WTC11 (cell line): Measurements from ENCODE around the gene SUB1. TPM values are rescaled to one million over a fixed set of nuclear protein-coding genes. Genes with fewer than 3 reads are reported as not detected.

Experiments
- ATAC-seq: fragments of 200-7000 bp; cut with Tn5 transposase; 2 replicates; pipeline ENCODE4 v1.10.0; 2021; ENCODE audit warnings: mild to moderate bottlenecking, moderate library complexity
- CTCF ChIA-PET: fragments of 300-600 bp; sonication (Branson Sonifier 250); formaldehyde crosslinking; loops from one replicate; lab custom pipeline; 2021; ENCODE audit warnings: antibody characterized with exemption; lab: Charles Lee
- POLR2A ChIA-PET: fragments of 350-600 bp; sonication (Branson Sonifier 250); formaldehyde crosslinking; loops from one replicate; lab custom pipeline; 2021; ENCODE audit warnings: antibody characterized with exemption; lab: Charles Lee
- DNase-seq: peaks from one replicate; pipeline ENCODE4 v3.0.0; 2021; ENCODE audit warnings: low spot score
- H3K27ac Mint-ChIP-seq: 2 replicates; pipeline ENCODE4 v1.8.0; 2021; ENCODE audit warnings: mixed read lengths
- H3K27me3 Mint-ChIP-seq: 2 replicates; pipeline ENCODE4 v1.8.0; 2021; ENCODE audit warnings: low read depth, mild to moderate bottlenecking, moderate library complexity, mixed read lengths
- H3K36me3 Mint-ChIP-seq: 2 replicates; pipeline ENCODE4 v1.8.0; 2021; ENCODE audit warnings: mixed read lengths
- H3K4me1 Mint-ChIP-seq: 2 replicates; pipeline ENCODE4 v1.8.0; 2022; ENCODE audit warnings: mixed read lengths
- H3K4me3 Mint-ChIP-seq: 2 replicates; pipeline ENCODE4 v1.8.0; 2021; ENCODE audit warnings: mild to moderate bottlenecking, moderate library complexity, mixed read lengths
- H3K9me3 Mint-ChIP-seq: 2 replicates; pipeline ENCODE4 v1.8.0; 2021; ENCODE audit warnings: mixed read lengths
- ATF1 ChIP-seq: sonication (generic); formaldehyde crosslinking; IDR thresholded peaks from 2 replicates; pipeline ENCODE4 v1.8.1; 2023; ENCODE audit warnings: mild to moderate bottlenecking, moderate library complexity, missing genetic modification reagents
- CREB1 ChIP-seq: sonication (generic); formaldehyde crosslinking; IDR thresholded peaks from 2 replicates; pipeline ENCODE4 v1.8.0; 2023; ENCODE audit warnings: mild to moderate bottlenecking, missing genetic modification reagents
- CREM ChIP-seq: sonication (generic); formaldehyde crosslinking; IDR thresholded peaks from 2 replicates; pipeline ENCODE4 v1.8.1; 2022; ENCODE audit warnings: mild to moderate bottlenecking, missing genetic modification reagents, moderate library complexity
- ESRRA ChIP-seq: sonication (generic); formaldehyde crosslinking; IDR thresholded peaks from 2 replicates; pipeline ENCODE4 v1.8.1; 2022; ENCODE audit warnings: mild to moderate bottlenecking, missing genetic modification reagents, borderline replicate concordance
- ETV6 ChIP-seq: sonication (generic); formaldehyde crosslinking; IDR thresholded peaks from 2 replicates; pipeline ENCODE4 v1.8.1; 2022; ENCODE audit warnings: mild to moderate bottlenecking, missing genetic modification reagents
- FOXJ3 ChIP-seq: sonication (generic); formaldehyde crosslinking; IDR thresholded peaks from 2 replicates; pipeline ENCODE4 v1.9.0; 2021; ENCODE audit warnings: missing genetic modification reagents, mild to moderate bottlenecking, borderline replicate concordance
- GTF2I ChIP-seq: fragments of 250-450 bp; sonication (Bioruptor Pico); conservative IDR thresholded peaks from 2 replicates; pipeline ENCODE4 v1.4.0; 2021; ENCODE audit warnings: mild to moderate bottlenecking
- NFYB ChIP-seq: sonication (generic); formaldehyde crosslinking; conservative IDR thresholded peaks from 2 replicates; pipeline ENCODE4 v1.8.0; 2022; ENCODE audit warnings: low read depth, missing genetic modification reagents
- SOX15 ChIP-seq: fragments of 250-450 bp; sonication (Bioruptor Pico); IDR thresholded peaks from 2 replicates; pipeline ENCODE4 v1.9.0; 2021; ENCODE audit warnings: mild to moderate bottlenecking
- ZNF232 ChIP-seq: sonication (generic); formaldehyde crosslinking; IDR thresholded peaks from 2 replicates; pipeline ENCODE4 v1.8.0; 2022; ENCODE audit warnings: mild to moderate bottlenecking, missing genetic modification reagents
- ZNF263 ChIP-seq: sonication (generic); formaldehyde crosslinking; IDR thresholded peaks from 2 replicates; pipeline ENCODE4 v1.8.1; 2022; ENCODE audit warnings: low read depth, mild to moderate bottlenecking, moderate library complexity, missing genetic modification reagents
- ZNF416 ChIP-seq: fragments of 250-450 bp; sonication (Bioruptor Pico); IDR thresholded peaks from 2 replicates; pipeline ENCODE4 v1.9.0; 2021; ENCODE audit warnings: mild to moderate bottlenecking, inconsistent platforms
- ZNF423 ChIP-seq: fragments of 250-450 bp; sonication (Bioruptor Pico); IDR thresholded peaks from 2 replicates; pipeline ENCODE4 v2.1.2; 2022; ENCODE audit warnings: mild to moderate bottlenecking, moderate library complexity
- total RNA-seq: library from RNA; stranded (reverse); gene quantifications from 3 replicates; pipeline ENCODE4 v1.2.3, GENCODE V29; 2021
- TF ChIP-seq, protein P1 (sequence below): fragments of 250-450 bp; sonication (Bioruptor Pico); IDR thresholded peaks from 2 replicates; pipeline ENCODE4 v1.9.0; 2021; ENCODE audit warnings: mild to moderate bottlenecking
- TF ChIP-seq, protein P2 (sequence below): fragments of 250-450 bp; sonication (Bioruptor Pico); IDR thresholded peaks from 2 replicates; pipeline ENCODE4 v1.8.0; 2021; ENCODE audit warnings: mild to moderate bottlenecking
- TF ChIP-seq, protein P3 (sequence below): sonication (generic); formaldehyde crosslinking; IDR thresholded peaks from 2 replicates; pipeline ENCODE4 v1.8.0; 2022; ENCODE audit warnings: missing genetic modification reagents
- TF ChIP-seq, protein P4 (sequence below): sonication (generic); formaldehyde crosslinking; IDR thresholded peaks from 2 replicates; pipeline ENCODE4 v1.8.1; 2022; ENCODE audit warnings: missing genetic modification reagents, borderline replicate concordance
- TF ChIP-seq, protein P5 (sequence below): fragments of 200-600 bp; IDR thresholded peaks from 2 replicates; pipeline ENCODE4 v1.8.0; 2022; ENCODE audit warnings: antibody characterized with exemption
- TF ChIP-seq, protein P6 (sequence below): sonication (generic); formaldehyde crosslinking; IDR thresholded peaks from 2 replicates; pipeline ENCODE4 v1.8.0; 2023; ENCODE audit warnings: mild to moderate bottlenecking, missing genetic modification reagents

SUB1 gene
- total RNA-seq, 1 experiment from 2014 or later, result 258 TPM

DNA sequence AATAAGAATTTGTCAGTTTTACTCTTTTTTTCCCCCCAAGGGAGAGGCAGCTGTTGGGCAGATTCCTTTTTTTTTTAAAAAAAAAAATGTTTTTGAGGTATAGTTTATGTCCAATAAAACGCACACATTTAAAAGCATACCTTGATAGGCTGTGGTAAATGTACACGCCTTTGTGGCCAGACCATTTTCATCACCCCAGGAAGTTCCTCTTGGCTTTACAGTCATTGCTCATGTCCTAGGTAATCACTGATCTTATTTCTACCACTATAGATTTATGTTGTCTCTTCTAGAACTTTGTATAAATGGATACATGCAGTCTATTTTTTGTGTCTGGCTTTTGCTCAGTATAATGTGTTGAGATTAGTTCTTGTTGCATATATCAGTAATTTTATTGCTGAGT, 9.8 kb downstream of the SUB1 start (continued):
- TF ChIP-seq, protein P1, sequence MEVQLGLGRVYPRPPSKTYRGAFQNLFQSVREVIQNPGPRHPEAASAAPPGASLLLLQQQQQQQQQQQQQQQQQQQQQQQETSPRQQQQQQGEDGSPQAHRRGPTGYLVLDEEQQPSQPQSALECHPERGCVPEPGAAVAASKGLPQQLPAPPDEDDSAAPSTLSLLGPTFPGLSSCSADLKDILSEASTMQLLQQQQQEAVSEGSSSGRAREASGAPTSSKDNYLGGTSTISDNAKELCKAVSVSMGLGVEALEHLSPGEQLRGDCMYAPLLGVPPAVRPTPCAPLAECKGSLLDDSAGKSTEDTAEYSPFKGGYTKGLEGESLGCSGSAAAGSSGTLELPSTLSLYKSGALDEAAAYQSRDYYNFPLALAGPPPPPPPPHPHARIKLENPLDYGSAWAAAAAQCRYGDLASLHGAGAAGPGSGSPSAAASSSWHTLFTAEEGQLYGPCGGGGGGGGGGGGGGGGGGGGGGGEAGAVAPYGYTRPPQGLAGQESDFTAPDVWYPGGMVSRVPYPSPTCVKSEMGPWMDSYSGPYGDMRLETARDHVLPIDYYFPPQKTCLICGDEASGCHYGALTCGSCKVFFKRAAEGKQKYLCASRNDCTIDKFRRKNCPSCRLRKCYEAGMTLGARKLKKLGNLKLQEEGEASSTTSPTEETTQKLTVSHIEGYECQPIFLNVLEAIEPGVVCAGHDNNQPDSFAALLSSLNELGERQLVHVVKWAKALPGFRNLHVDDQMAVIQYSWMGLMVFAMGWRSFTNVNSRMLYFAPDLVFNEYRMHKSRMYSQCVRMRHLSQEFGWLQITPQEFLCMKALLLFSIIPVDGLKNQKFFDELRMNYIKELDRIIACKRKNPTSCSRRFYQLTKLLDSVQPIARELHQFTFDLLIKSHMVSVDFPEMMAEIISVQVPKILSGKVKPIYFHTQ (CRISPR knock-in tag), result no peak
- TF ChIP-seq NFYB, result no peak
- TF ChIP-seq, protein P2, sequence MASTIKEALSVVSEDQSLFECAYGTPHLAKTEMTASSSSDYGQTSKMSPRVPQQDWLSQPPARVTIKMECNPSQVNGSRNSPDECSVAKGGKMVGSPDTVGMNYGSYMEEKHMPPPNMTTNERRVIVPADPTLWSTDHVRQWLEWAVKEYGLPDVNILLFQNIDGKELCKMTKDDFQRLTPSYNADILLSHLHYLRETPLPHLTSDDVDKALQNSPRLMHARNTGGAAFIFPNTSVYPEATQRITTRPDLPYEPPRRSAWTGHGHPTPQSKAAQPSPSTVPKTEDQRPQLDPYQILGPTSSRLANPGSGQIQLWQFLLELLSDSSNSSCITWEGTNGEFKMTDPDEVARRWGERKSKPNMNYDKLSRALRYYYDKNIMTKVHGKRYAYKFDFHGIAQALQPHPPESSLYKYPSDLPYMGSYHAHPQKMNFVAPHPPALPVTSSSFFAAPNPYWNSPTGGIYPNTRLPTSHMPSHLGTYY (CRISPR knock-in tag), result no peak
- TF ChIP-seq, protein P3, sequence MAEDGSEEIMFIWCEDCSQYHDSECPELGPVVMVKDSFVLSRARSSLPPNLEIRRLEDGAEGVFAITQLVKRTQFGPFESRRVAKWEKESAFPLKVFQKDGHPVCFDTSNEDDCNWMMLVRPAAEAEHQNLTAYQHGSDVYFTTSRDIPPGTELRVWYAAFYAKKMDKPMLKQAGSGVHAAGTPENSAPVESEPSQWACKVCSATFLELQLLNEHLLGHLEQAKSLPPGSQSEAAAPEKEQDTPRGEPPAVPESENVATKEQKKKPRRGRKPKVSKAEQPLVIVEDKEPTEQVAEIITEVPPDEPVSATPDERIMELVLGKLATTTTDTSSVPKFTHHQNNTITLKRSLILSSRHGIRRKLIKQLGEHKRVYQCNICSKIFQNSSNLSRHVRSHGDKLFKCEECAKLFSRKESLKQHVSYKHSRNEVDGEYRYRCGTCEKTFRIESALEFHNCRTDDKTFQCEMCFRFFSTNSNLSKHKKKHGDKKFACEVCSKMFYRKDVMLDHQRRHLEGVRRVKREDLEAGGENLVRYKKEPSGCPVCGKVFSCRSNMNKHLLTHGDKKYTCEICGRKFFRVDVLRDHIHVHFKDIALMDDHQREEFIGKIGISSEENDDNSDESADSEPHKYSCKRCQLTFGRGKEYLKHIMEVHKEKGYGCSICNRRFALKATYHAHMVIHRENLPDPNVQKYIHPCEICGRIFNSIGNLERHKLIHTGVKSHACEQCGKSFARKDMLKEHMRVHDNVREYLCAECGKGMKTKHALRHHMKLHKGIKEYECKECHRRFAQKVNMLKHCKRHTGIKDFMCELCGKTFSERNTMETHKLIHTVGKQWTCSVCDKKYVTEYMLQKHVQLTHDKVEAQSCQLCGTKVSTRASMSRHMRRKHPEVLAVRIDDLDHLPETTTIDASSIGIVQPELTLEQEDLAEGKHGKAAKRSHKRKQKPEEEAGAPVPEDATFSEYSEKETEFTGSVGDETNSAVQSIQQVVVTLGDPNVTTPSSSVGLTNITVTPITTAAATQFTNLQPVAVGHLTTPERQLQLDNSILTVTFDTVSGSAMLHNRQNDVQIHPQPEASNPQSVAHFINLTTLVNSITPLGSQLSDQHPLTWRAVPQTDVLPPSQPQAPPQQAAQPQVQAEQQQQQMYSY, result no peak
- TF ChIP-seq ZNF232 (CRISPR knock-in tag), result no peak
- TF ChIP-seq, protein P4, sequence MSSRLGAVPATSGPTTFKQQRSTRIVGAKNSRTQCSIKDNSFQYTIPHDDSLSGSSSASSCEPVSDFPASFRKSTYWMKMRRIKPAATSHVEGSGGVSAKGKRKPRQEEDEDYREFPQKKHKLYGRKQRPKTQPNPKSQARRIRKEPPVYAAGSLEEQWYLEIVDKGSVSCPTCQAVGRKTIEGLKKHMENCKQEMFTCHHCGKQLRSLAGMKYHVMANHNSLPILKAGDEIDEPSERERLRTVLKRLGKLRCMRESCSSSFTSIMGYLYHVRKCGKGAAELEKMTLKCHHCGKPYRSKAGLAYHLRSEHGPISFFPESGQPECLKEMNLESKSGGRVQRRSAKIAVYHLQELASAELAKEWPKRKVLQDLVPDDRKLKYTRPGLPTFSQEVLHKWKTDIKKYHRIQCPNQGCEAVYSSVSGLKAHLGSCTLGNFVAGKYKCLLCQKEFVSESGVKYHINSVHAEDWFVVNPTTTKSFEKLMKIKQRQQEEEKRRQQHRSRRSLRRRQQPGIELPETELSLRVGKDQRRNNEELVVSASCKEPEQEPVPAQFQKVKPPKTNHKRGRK (CRISPR knock-in tag), result no peak
- TF ChIP-seq ESRRA (CRISPR knock-in tag), result no peak
- TF ChIP-seq ATF1 (CRISPR knock-in tag), result no peak
- no peak for TF ChIP-seq SOX15 (CRISPR knock-in tag)
- no peak for TF ChIP-seq CREB1

DNA sequence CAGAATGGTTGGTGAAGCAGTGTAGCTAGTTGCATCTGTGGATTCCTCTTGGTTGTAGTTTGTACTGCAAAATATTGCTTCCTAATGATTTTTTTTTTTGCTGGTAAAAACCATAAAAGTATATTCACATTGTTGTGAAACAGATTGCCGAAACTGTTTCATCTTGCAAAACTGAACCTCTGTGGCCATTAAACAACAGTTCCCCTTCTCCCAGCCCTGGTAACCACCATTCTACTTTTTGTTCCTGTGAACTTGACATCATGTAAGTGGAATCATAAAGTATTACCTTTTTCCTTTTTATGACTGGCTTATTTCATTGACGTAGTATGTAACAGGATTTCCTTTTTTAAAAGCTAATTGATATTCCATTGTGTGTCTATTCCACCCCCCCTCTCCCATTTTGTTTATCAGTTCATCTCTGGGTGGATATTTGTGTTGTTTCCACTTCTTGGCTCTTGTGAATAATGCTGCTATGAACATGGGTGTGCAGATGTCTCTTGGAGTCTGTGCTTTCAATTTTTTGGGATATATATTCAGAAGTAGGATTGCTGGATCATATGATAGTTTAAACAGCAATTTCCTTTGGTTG, 11.8 kb downstream of the SUB1 start:
- no peak for TF ChIP-seq GTF2I (CRISPR knock-in tag)
- TF ChIP-seq ZNF423 (CRISPR knock-in tag), result no peak
- TF ChIP-seq ZNF416 (CRISPR knock-in tag), result no peak
- TF ChIP-seq CREB1, result no peak
- TF ChIP-seq CREM, result no peak
- TF ChIP-seq, protein P5, sequence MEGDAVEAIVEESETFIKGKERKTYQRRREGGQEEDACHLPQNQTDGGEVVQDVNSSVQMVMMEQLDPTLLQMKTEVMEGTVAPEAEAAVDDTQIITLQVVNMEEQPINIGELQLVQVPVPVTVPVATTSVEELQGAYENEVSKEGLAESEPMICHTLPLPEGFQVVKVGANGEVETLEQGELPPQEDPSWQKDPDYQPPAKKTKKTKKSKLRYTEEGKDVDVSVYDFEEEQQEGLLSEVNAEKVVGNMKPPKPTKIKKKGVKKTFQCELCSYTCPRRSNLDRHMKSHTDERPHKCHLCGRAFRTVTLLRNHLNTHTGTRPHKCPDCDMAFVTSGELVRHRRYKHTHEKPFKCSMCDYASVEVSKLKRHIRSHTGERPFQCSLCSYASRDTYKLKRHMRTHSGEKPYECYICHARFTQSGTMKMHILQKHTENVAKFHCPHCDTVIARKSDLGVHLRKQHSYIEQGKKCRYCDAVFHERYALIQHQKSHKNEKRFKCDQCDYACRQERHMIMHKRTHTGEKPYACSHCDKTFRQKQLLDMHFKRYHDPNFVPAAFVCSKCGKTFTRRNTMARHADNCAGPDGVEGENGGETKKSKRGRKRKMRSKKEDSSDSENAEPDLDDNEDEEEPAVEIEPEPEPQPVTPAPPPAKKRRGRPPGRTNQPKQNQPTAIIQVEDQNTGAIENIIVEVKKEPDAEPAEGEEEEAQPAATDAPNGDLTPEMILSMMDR, result no peak
- TF ChIP-seq, protein P6, sequence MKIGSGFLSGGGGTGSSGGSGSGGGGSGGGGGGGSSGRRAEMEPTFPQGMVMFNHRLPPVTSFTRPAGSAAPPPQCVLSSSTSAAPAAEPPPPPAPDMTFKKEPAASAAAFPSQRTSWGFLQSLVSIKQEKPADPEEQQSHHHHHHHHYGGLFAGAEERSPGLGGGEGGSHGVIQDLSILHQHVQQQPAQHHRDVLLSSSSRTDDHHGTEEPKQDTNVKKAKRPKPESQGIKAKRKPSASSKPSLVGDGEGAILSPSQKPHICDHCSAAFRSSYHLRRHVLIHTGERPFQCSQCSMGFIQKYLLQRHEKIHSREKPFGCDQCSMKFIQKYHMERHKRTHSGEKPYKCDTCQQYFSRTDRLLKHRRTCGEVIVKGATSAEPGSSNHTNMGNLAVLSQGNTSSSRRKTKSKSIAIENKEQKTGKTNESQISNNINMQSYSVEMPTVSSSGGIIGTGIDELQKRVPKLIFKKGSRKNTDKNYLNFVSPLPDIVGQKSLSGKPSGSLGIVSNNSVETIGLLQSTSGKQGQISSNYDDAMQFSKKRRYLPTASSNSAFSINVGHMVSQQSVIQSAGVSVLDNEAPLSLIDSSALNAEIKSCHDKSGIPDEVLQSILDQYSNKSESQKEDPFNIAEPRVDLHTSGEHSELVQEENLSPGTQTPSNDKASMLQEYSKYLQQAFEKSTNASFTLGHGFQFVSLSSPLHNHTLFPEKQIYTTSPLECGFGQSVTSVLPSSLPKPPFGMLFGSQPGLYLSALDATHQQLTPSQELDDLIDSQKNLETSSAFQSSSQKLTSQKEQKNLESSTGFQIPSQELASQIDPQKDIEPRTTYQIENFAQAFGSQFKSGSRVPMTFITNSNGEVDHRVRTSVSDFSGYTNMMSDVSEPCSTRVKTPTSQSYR (CRISPR knock-in tag), result no peak
- no peak for TF ChIP-seq ETV6
- no peak for TF ChIP-seq ZNF263 (CRISPR knock-in tag)
- no peak for TF ChIP-seq FOXJ3 (CRISPR knock-in tag)
- ChIA-PET POLR2A (no interaction called here), CTCF (interaction anchor here (0.6 kb wide), 1 partner anchor 108 kb away, joined by 3 read pairs; no protein-coding TSS in a partner anchor)
- DNase-seq (no peak), ATAC-seq (no peak)
- H3K9me3 Mint-ChIP-seq, result no peaks in the 10 kb centered on the region
- no peak overlapping the region for H3K4me3 Mint-ChIP-seq
- H3K36me3 Mint-ChIP-seq, result peaks cover 82% of the 10 kb centered on the region
- H3K27me3 Mint-ChIP-seq, result no peaks in the 10 kb centered on the region
- H3K27ac Mint-ChIP-seq, result no peak overlapping the region
- H3K4me1 Mint-ChIP-seq, result no peaks in the 10 kb centered on the region
